ENCODE measurements around the gene CELF2.

The CELF2 gene

GRCh38 chr10:11261143-11261542, 243.5 kb downstream of the CELF2 start:
- no peak for TF ChIP-seq CTCF (conservative IDR thresholded peaks at IDR 0.05)

GRCh38 chr10:11261687-11262493, 244.2 kb downstream of the CELF2 start:
- no peak overlapping the region for H3K27ac ChIP-seq
- no peak for TF ChIP-seq CTCF (conservative IDR thresholded peaks at IDR 0.05)

More at GRCh38 chr10:11261143-11261542, 243.5 kb downstream of the CELF2 start:
- H3K27ac ChIP-seq: no peak overlapping the region

- no peak overlapping the region for H3K27ac ChIP-seq
- TF ChIP-seq CTCF (conservative IDR thresholded peaks at IDR 0.05): no peak
These were observed 245.0 kb downstream of the CELF2 start for GRCh38 chr10:11262494-11263345.

GRCh38 chr10:11263767-11264166, 246.1 kb downstream of the CELF2 start:
- H3K27ac ChIP-seq: no peak overlapping the region
- TF ChIP-seq CTCF (conservative IDR thresholded peaks at IDR 0.05): no peak

GRCh38 chr10:11264296-11265048, 246.8 kb downstream of the CELF2 start:
- no peak for TF ChIP-seq CTCF (conservative IDR thresholded peaks at IDR 0.05)
- no peak overlapping the region for H3K27ac ChIP-seq

GRCh38 chr10:11265484-11265883, 247.8 kb downstream of the CELF2 start:
- no peak overlapping the region for H3K27ac ChIP-seq
- TF ChIP-seq CTCF (conservative IDR thresholded peaks at IDR 0.05): no peak

GRCh38 chr10:11266426-11266825, 248.8 kb downstream of the CELF2 start:
- TF ChIP-seq CTCF (conservative IDR thresholded peaks at IDR 0.05): no peak
- no peak overlapping the region for H3K27ac ChIP-seq
